ENCODE data around the gene CLDN24.
A peak's percentile ranks its signal among the peaks of the same experiment; 100 is the strongest.
"Not testable (repeated sequence)": the region's sequence is repeated elsewhere in the genome, so short reads cannot be mapped to it uniquely, and the experiment has no call there.

CLDN24 gene

GRCh38 chr4:183326853-183327252 is 4.6 kb upstream of the CLDN24 start:
- TF ChIP-seq, protein P1, sequence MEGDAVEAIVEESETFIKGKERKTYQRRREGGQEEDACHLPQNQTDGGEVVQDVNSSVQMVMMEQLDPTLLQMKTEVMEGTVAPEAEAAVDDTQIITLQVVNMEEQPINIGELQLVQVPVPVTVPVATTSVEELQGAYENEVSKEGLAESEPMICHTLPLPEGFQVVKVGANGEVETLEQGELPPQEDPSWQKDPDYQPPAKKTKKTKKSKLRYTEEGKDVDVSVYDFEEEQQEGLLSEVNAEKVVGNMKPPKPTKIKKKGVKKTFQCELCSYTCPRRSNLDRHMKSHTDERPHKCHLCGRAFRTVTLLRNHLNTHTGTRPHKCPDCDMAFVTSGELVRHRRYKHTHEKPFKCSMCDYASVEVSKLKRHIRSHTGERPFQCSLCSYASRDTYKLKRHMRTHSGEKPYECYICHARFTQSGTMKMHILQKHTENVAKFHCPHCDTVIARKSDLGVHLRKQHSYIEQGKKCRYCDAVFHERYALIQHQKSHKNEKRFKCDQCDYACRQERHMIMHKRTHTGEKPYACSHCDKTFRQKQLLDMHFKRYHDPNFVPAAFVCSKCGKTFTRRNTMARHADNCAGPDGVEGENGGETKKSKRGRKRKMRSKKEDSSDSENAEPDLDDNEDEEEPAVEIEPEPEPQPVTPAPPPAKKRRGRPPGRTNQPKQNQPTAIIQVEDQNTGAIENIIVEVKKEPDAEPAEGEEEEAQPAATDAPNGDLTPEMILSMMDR (conservative IDR thresholded peaks at IDR 0.05; ENCODE audit: control insufficient read depth, insufficient read depth, low read depth, low read length) = no peak
- DNase-seq (ENCODE audit: low read depth) = peak; percentile 34
- H3K4me3 ChIP-seq (ENCODE audit: control insufficient read depth, low read depth, low read length) = no peak overlapping the region

DNA sequence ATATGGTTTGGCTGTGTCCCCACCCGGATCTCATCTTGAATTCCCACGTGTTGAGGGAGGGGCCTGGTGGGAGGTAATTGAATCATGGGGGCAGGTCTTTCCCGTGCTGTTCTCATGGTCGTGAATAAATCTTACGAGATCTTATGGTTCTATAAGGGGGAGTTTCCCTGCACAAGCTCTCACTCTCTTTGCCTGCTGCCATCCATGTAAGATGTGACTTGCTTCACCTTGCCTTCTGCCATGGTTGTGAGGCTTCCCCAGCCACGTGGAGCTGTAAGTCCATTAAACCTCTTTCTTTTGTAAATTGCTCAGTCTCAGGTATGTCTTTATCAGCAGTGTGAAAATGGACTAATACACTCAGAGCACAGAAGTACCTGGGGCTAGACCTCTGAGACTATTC is 4.2 kb upstream of the CLDN24 start:
- not testable (repeated sequence) for H3K4me3 ChIP-seq (ENCODE audit: control insufficient read depth, low read depth, low read length); DNase-seq (ENCODE audit: low read depth)

GRCh38 chr4:183324619-183325018 is 2.4 kb upstream of the CLDN24 start:
- no peak for DNase-seq (ENCODE audit: low read depth)
- TF ChIP-seq, protein P1 (conservative IDR thresholded peaks at IDR 0.05; ENCODE audit: control insufficient read depth, insufficient read depth, low read depth, low read length) = no peak
- no peak overlapping the region for H3K4me3 ChIP-seq (ENCODE audit: control insufficient read depth, low read depth, low read length)

- not testable (repeated sequence) for DNase-seq (ENCODE audit: low read depth); H3K4me3 ChIP-seq (ENCODE audit: control insufficient read depth, low read depth, low read length)
Measured at GRCh38 chr4:183324056-183324455, 1.8 kb upstream of the CLDN24 start.

- H3K4me3 ChIP-seq (ENCODE audit: control insufficient read depth, low read depth, low read length) = no peak overlapping the region
- DNase-seq (ENCODE audit: low read depth) = no peak
- TF ChIP-seq, protein P1 (conservative IDR thresholded peaks at IDR 0.05; ENCODE audit: control insufficient read depth, insufficient read depth, low read depth, low read length) = no peak
Measured at GRCh38 chr4:183323295-183323694, 1.1 kb upstream of the CLDN24 start.

DNA sequence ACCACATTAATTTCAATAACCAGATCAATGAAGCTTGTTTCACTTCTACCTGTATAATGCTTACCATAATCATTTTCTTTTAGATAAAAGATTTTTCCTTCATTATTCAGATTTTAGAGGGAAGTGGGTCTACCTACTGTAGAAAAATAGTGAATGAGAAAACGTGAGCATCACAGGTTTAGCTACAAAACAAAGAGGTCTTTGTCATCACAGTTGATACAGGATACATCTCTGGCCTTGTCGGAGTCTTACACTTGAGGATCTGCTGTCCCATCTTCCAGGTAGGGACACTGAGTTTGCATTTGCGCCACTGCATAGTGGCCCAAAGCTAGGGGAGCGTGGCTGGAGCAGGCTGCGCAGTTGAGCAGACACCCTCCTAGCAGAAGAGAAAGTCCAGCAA is 710 bp downstream of the CLDN24 start:
- TF ChIP-seq, protein P1 (conservative IDR thresholded peaks at IDR 0.05; ENCODE audit: control insufficient read depth, insufficient read depth, low read depth, low read length) = no peak
- no peak overlapping the region for H3K4me3 ChIP-seq (ENCODE audit: control insufficient read depth, low read depth, low read length)
- DNase-seq (ENCODE audit: low read depth) = no peak

GRCh38 chr4:183321079-183321478 is 1.1 kb downstream of the CLDN24 start:
- TF ChIP-seq, protein P1 (conservative IDR thresholded peaks at IDR 0.05; ENCODE audit: control insufficient read depth, insufficient read depth, low read depth, low read length) = no peak
- no peak overlapping the region for H3K4me3 ChIP-seq (ENCODE audit: control insufficient read depth, low read depth, low read length)
- DNase-seq (ENCODE audit: low read depth) = no peak

DNA sequence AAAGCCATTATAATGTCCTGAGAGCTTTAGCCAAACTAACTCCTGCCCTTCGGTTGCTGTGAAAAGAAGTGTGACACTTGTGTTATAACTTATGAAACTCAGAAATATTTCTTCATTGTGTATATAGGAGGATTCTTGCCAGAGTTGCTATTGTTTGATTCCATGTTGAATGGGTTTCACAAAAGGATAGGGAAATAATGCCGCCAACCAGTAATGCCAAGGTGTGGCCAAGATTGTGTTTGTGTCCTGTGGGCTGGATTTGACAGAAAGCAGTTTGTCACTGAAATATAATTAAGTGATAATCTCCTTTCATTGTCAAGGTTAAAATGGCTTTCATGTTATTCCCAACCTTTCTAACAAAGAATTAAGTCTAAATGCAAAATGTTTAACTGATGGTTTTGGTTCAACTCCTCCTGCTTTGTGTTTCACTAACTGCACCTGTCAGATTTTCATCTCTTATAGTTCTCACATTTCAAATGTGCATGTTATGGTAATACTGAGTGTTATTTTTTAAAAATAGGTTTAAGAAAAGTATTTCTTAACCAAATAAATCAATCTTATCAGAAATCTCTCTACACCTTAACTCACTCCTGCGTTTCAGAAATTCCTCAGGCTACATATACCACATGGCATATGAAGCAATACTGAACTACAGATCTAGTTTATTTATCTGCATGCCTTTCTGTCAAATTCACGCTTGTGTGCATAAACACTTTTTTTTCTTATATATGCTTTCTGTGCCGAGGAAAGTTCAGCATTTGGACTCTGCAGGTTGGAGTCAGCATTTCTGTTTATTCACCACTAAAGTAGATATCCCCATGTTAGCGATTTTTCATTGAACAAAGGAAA is 1.8 kb downstream of the CLDN24 start, which contains the start of gene CLDN22:
Gene CLDN22 (minus strand): TSS at position 66 of the 849 bp plus-strand sequence. CDS start 58 bp downstream, at position 8.
- TF ChIP-seq, protein P1 (conservative IDR thresholded peaks at IDR 0.05; ENCODE audit: control insufficient read depth, insufficient read depth, low read depth, low read length) = no peak
- H3K4me3 ChIP-seq (ENCODE audit: control insufficient read depth, low read depth, low read length) = no peak within 1 kb of the TSS
- DNase-seq (ENCODE audit: low read depth) = no peak

All from fibroblast of mammary gland (primary cell).